GOT3 (cell line): Measurements from ENCODE around the gene NLGN3.
"Not testable (repeated sequence)": the region's sequence is repeated elsewhere in the genome, so short reads cannot be mapped to it uniquely, and the experiment has no call there.

ENCODE experiments used
- DNase-seq: peaks from one replicate; lab custom pipeline; 2025; ENCODE audit warnings: mixed read lengths; lab: John Stamatoyannopoulos, UW

The NLGN3 gene

DNA sequence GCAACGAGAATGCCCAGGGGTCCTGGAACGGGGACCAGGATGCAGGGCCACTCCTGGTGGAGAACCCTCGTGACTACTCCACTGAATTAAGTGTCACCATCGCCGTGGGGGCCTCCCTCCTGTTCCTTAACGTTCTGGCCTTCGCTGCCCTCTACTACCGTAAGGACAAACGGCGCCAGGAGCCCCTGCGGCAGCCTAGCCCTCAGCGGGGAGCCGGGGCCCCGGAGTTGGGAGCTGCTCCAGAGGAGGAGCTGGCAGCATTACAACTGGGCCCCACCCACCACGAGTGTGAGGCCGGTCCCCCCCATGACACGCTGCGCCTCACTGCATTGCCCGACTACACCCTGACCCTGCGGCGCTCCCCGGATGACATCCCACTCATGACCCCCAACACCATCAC, 24.9 kb downstream of the NLGN3 start:
- DNase-seq = no peak

DNA sequence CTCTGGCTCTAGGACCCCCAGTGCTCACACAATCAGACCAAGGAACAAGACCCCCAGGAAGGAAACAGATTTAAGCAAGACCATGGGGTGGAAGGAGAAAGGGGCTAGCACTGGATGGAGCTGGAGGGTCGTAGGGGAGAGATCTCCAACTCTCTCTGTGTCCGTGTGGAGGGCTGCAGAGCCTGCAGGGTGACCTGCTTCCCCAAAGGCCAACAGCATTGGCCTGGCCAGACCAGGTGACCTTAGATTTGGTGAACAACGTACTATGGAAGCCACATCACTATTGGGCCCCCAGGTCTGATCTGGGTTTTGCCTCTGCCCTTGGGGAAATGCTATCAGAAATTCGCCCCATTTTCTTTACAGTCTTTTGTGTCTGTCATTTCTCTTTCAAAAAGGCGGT, 26.0 kb downstream of the NLGN3 start:
- DNase-seq = no peak

DNA sequence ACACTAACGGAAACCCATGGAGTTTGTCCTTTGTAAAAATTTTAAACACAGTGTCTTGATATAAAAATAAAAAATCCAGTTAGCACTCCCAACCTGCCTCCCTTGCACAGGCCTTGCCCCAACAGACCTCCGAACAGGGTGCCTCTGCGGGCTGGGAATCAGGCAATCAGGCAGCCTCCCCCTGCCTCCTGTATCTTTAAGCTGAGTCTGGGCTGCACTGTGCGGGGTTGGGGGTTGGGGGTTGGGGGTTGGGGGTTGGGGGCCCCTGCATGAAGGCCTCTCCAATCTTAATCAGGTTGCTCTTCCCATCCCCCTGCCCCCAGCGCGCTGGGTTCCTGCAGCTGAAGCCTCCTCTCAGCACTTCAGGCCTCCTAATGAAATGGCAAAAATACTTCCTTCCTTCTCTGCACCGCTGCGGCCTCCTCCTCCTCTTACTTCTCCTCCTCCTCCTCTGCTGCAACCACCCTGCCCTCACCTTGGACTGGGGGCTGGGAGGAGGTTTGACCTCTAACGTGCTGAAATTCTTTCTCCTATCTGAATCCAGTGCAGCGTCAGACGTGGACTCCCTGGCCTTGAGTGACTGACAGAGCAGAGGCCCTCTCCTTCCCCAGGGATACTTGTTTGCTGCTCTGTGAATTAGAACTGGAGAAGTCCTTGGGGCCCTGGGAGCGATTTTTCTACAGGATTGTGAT, 26.6 kb downstream of the NLGN3 start:
- no peak for DNase-seq

- DNase-seq = no peak
These were observed 28.8 kb downstream of the NLGN3 start for GRCh38 chrX:71173440-71173839.

DNA sequence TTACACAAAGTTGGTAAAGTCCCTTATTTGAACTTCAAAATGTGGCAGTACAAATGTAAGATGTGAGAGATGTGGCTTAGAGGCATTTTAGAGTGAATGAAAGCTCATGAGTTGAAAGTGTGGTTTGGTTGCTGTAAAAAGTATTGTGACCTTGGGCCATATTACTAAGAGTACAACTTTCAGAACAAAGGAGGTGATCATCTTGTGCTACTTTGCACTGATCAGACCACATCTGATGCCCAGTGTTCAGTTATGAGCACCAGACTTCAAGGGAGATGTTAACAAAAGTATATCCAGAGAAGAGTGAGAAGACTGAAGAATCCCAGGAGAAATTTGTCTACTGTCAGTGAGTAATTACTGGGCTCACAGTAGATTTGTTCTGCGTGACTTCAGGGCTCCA, 30.2 kb downstream of the NLGN3 start:
- no peak for DNase-seq

DNA sequence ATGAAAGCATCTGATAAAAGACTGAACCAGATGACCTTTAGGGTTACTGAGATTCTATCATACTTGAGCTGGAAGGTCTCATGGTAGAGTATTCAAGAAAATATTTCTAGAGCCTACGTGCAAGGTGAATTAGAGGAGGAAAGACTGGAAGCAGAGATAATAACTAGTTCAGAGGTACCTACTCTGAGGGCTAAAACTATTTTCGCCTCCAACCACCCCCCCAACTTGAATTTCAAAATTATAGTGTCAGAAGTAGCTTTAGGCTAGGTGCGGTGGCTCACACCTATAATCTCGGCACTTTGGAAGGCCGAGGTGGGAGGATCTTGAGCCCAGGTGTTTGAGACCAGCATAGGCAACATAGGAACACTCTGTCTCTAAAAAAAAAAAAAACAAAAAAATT, 30.9 kb downstream of the NLGN3 start:
- no peak for DNase-seq

GRCh38 chrX:71177327-71177726, 32.7 kb downstream of the NLGN3 start:
- no peak for DNase-seq

DNA sequence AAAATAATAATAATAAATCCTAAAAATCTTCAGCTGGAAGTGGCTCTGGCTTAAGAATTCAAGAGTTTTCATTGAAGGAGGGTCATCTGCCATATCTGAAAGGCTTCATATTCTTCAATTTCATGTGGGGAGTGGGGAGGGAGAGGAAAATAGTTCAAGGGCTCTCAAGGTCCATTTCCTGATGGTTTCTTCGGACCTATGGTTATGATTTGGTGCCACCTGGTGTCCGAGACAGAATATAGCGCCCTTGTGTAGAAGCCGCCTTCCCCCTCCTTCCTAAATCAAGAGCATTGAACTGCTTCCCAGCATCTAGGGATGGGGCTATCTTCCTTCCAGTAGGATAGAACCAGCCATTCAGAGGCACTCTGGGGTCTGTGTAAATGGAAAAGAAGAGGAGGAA, 34.3 kb downstream of the NLGN3 start:
- DNase-seq = no peak

GRCh38 chrX:71180579-71181265, 36.1 kb downstream of the NLGN3 start:
- not testable (repeated sequence) for DNase-seq

DNA sequence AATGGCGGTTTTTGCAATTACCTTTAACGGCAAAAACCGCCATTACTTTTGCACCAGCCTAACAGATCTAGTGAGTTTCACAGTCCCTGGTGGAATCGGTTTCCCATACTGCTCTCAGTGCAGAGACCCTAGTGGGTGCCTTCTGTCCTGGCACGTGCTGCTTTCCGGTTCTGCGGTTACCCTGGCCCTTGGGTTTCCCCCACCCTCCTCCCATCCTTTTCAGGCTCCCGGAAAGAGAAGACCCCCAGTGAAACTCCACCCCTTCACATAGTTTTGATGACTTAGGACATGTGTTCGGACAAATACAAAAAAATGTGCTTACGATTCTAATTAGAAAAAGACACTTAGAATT, 36.9 kb downstream of the NLGN3 start:
- DNase-seq = no peak

DNA sequence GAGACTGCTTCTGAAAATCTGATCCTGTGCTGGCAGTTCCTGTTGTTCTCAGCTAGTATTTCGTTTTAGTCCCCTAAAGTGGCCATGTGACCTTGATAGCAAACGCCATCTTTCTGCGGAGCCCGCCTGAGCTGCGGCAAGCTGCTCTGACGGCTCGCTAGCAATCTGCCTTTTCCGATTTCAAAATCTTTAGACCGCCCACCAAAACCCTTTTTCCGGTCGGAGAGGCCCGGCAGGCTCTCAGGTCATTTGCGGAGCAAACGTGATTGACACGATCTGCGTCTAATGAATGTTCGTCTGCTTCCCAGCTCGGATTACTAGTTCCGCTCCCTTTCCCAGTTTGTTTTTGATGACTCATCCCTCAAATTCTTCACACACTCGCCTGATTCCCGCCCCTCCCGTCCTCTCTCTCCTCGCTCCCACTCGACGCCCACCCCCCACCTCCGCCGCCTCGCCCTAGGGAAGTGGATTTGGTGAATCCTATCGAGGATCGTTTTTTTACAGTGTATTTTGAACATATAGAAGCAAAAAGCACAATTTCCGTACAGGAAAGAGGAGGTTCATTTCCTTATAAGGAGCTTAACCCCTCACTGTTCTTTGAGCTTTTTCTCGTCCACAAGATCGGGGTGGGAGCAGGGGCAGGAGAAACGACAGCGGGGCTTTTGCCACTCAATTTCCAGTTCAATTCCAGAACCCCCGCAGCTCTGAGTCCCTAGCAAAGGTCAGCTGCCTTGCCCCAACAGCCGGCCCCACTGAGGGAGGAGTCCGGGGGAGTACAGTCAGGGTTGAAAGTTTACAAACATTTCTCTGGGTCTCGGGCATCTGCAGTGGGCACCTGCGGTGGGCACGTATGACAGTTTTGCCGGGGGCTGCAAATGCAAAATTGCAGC, 37.5 kb downstream of the NLGN3 start:
- DNase-seq = peak; percentile 57

DNA sequence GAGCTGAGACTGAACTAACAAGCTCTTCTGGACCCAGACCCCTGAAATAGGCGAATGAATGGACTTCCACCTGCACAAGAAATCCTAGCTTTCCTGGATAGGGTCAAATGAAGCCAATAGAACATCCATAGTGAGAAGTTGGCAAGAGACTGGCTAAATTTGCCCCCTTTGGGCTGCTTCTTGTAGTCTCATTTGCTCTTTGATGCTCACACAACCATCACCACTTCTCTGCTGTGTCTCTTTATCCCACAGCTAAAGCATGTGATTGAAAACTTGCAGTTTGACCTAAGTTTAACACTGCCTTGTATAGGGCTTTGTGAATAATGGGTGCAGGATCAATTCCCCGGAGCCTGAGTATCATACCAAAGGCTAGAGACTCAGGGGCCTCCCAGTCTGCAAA, 38.2 kb downstream of the NLGN3 start:
- no peak for DNase-seq

DNA sequence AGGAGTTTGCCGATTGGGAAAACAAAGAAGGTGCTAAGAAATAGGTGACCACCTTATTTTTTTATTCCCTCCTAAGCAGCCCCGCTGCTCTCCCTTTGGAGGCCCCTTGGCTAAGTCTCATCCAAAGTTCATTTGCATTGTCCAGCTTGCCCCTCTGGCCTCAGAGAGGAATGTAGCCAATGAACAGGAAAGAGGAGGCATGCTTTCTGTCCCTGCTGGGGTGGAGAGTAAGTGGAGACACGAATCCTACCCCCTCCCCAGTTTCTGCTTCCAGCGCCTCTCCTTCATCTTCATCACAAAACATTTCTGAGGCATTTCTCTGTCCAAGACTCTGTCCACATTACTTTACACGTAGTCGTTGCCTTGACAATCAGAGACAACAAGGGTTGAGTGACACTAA, 38.7 kb downstream of the NLGN3 start:
- no peak for DNase-seq

- no peak for DNase-seq
These were observed 39.5 kb downstream of the NLGN3 start for GRCh38 chrX:71184092-71184491.

GRCh38 chrX:71184803-71185495, 40.3 kb downstream of the NLGN3 start:
- no peak for DNase-seq

DNA sequence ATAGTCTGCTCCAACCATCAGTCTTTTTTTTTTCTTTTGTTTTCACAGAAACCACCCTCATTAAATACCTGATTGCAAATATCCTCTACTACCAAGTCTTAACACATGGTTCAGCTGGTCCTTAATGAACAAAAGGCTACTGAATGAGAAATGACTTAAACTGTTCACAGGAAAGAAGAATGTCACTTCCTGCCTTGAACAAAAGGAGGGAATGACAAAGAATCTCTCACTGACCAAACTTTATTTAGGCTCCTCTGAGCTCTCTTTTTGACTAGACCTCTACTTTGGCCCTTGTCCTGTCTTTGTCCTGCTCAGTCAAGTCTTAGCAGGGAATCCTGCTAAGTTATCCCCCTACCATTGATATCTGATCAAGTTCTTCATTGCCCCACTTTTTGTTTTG, 46.6 kb downstream of the NLGN3 start:
- DNase-seq = no peak

- no peak for DNase-seq
These were observed 51.5 kb downstream of the NLGN3 start for GRCh38 chrX:71195964-71196649.

GRCh38 chrX:71198066-71198465, 53.4 kb downstream of the NLGN3 start:
- DNase-seq = no peak

GRCh38 chrX:71199252-71200008, 54.8 kb downstream of the NLGN3 start:
- no peak for DNase-seq

DNA sequence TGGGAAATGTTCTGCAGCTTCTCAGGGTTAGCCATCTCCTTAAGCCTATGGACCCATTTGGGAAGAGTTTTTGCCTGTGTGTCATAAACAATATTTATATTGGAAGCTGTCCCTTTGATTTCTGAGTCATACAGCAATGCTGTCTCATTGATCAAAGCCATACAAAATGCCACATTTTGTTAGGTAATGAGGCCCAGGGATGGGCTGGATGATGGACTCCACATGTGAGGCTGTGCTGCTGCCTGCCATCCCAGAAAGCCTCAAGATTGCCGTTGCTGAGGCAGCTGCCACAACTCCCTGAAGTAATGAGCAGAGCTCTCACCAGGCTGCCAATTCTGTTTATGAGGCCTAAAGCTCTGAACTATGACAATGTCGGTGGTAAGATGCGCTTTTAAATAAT, 66.2 kb downstream of the NLGN3 start:
- no peak for DNase-seq

- no peak for DNase-seq
These were observed 67.9 kb downstream of the NLGN3 start for GRCh38 chrX:71212536-71212935.
